ENCODE results near the gene HIBCH. TPM values are rescaled to one million over a fixed set of nuclear protein-coding genes. Genes with fewer than 3 reads are reported as not detected.

HIBCH gene
- total RNA-seq, 3 donors from 2014 or later (not counting 1 experiment from before 2014, with no cell fraction given), result 19.3 to 31.4 (median 21.6) TPM

- Histone ChIP-seq H3K4me1 (ENCODE audit: control insufficient read depth, insufficient read depth, low read length) (peaks cover 12% of the 10 kb centered on the region), H3K4me3 (ENCODE audit: low read length) (no peak overlapping the region), H3K36me3 (ENCODE audit: control insufficient read depth, insufficient read depth, low read length) (no peaks in the 10 kb centered on the region), H3K27me3 (ENCODE audit: control insufficient read depth, insufficient read depth, low read length) (no peaks in the 10 kb centered on the region), H3K27ac (ENCODE audit: low read length) (no peak overlapping the region), H3K9me3 (ENCODE audit: control insufficient read depth, insufficient read depth, low read length) (no peaks in the 10 kb centered on the region)
- Mint-ChIP-seq H3K27me3 (ENCODE audit: low read depth in 2 of 2) (no peaks in the 10 kb centered on the region), H3K27ac (peak overlapping the region; percentile 56 to 84), H3K9me3 (no peaks in the 10 kb centered on the region), H3K4me1 (peaks cover 12 to 18% of the 10 kb centered on the region in 2 donors), H3K4me3 (peak overlapping the region; percentile 92), H3K36me3 (no peaks in the 10 kb centered on the region)
- TF ChIP-seq CTCF (IDR thresholded peaks at IDR 0.05), result no peak
- 72% methylated on average over 4 of the region's 4 CpGs for WGBS (ENCODE audit: insufficient coverage)
- intact Hi-C loops (cut with micrococcal nuclease), result no loop called here
- DNase-seq (no peak), ATAC-seq (no peak)
These were observed 23.0 kb upstream of the HIBCH start for GRCh38 chr2:190342611-190343010.

GRCh38 chr2:190340369-190340768 is 20.7 kb upstream of the HIBCH start:
- Histone ChIP-seq H3K27ac (ENCODE audit: low read length) (no peak overlapping the region), H3K36me3 (ENCODE audit: control insufficient read depth, insufficient read depth, low read length) (no peaks in the 10 kb centered on the region), H3K27me3 (ENCODE audit: control insufficient read depth, insufficient read depth, low read length) (no peaks in the 10 kb centered on the region), H3K4me3 (ENCODE audit: low read length) (no peak overlapping the region), H3K9me3 (ENCODE audit: control insufficient read depth, insufficient read depth, low read length) (no peaks in the 10 kb centered on the region), H3K4me1 (ENCODE audit: control insufficient read depth, insufficient read depth, low read length) (peaks cover 12% of the 10 kb centered on the region)
- intact Hi-C loops (cut with micrococcal nuclease), result no loop called here
- DNase-seq (no peak), ATAC-seq (no peak)
- WGBS (ENCODE audit: insufficient coverage), result 89% methylated on average over 2 of the region's 2 CpGs
- no peaks in the 10 kb centered on the region for H3K27me3 Mint-ChIP-seq (ENCODE audit: low read depth in 2 of 2)
- H3K36me3 Mint-ChIP-seq, result no peaks in the 10 kb centered on the region
- no peak for TF ChIP-seq CTCF (IDR thresholded peaks at IDR 0.05)
- H3K4me1 Mint-ChIP-seq, result peaks cover 12 to 18% of the 10 kb centered on the region in 2 donors
- no peaks in the 10 kb centered on the region for H3K9me3 Mint-ChIP-seq
- H3K4me3 Mint-ChIP-seq, result no peak overlapping the region
- no peak overlapping the region for H3K27ac Mint-ChIP-seq

- Mint-ChIP-seq H3K9me3 (no peaks in the 10 kb centered on the region), H3K4me3 (no peak overlapping the region), H3K27me3 (ENCODE audit: low read depth in 2 of 2) (peaks cover 0 to 3% of the 10 kb centered on the region in 2 donors), H3K36me3 (no peaks in the 10 kb centered on the region), H3K27ac (no peak overlapping the region), H3K4me1 (peaks cover 7 to 13% of the 10 kb centered on the region in 2 donors)
- H3K27me3 ChIP-seq (ENCODE audit: control insufficient read depth, insufficient read depth, low read length), result no peaks in the 10 kb centered on the region
- H3K4me1 ChIP-seq (ENCODE audit: control insufficient read depth, insufficient read depth, low read length), result peaks cover 11% of the 10 kb centered on the region
- no peak for ATAC-seq
- WGBS (ENCODE audit: insufficient coverage), result no CpG with 5 or more reads among the region's 1 CpG
- intact Hi-C loops (cut with micrococcal nuclease), result no loop called here
- DNase-seq, result no peak
- TF ChIP-seq CTCF (IDR thresholded peaks at IDR 0.05), result no peak
- H3K27ac ChIP-seq (ENCODE audit: low read length), result no peak overlapping the region
- no peaks in the 10 kb centered on the region for H3K9me3 ChIP-seq (ENCODE audit: control insufficient read depth, insufficient read depth, low read length)
- H3K36me3 ChIP-seq (ENCODE audit: control insufficient read depth, insufficient read depth, low read length), result no peaks in the 10 kb centered on the region
- no peak overlapping the region for H3K4me3 ChIP-seq (ENCODE audit: low read length)
These were observed 19.8 kb upstream of the HIBCH start for GRCh38 chr2:190339394-190339793.

GRCh38 chr2:190338453-190338852 is 18.8 kb upstream of the HIBCH start:
- peaks cover 3 to 8% of the 10 kb centered on the region in 2 donors for H3K27me3 Mint-ChIP-seq (ENCODE audit: low read depth in 2 of 2)
- H3K27ac Mint-ChIP-seq, result no peak overlapping the region
- no peak for ATAC-seq
- no peaks in the 10 kb centered on the region for H3K36me3 ChIP-seq (ENCODE audit: control insufficient read depth, insufficient read depth, low read length)
- peaks cover 7% of the 10 kb centered on the region for H3K4me1 ChIP-seq (ENCODE audit: control insufficient read depth, insufficient read depth, low read length)
- no peaks in the 10 kb centered on the region for H3K9me3 ChIP-seq (ENCODE audit: control insufficient read depth, insufficient read depth, low read length)
- no peaks in the 10 kb centered on the region for H3K9me3 Mint-ChIP-seq
- peaks cover 0 to 10% of the 10 kb centered on the region in 2 donors for H3K4me1 Mint-ChIP-seq
- peak in 1 of 2 donors; percentile 28 for DNase-seq
- H3K27me3 ChIP-seq (ENCODE audit: control insufficient read depth, insufficient read depth, low read length), result no peaks in the 10 kb centered on the region
- H3K36me3 Mint-ChIP-seq, result no peaks in the 10 kb centered on the region
- no peak for TF ChIP-seq CTCF (IDR thresholded peaks at IDR 0.05)
- intact Hi-C loops (cut with micrococcal nuclease), result no loop called here
- no peak overlapping the region for H3K27ac ChIP-seq (ENCODE audit: low read length)
- H3K4me3 ChIP-seq (ENCODE audit: low read length), result no peak overlapping the region
- no CpG with 5 or more reads among the region's 1 CpG for WGBS (ENCODE audit: insufficient coverage)
- no peak overlapping the region for H3K4me3 Mint-ChIP-seq
